HepG2 (cell line): ENCODE results near the gene CYP2C8. TPM values are rescaled to one million over a fixed set of nuclear protein-coding genes. Genes with fewer than 3 reads are reported as not detected.

Experiments used
- ATAC-seq: fragments of 200-7000 bp; cut with Tn5 transposase; 3 replicates; pipeline ENCODE4 v1.9.1; 2020; ENCODE audit warnings: mild to moderate bottlenecking, moderate library complexity
- BruUV-seq: library from RNA; stranded (reverse); fragments of 400-500 nt; replicated peaks from 2 replicates; lab custom pipeline; 2021; lab: Mats Ljungman, UMichigan
- CTCF ChIA-PET: fragments of 300-600 bp; formaldehyde crosslinking; extraction: SDS; loops from one replicate; lab custom pipeline; 2021; ENCODE audit warnings: low total read pairs, inconsistent platforms, low intra/inter-chr PET ratio; lab: Yijun Ruan, JAX
- POLR2A ChIA-PET: fragments of 350-600 bp; sonication (Branson Sonifier 250); formaldehyde crosslinking; loops from one replicate; lab custom pipeline; 2020; ENCODE audit warnings: antibody characterized with exemption, inconsistent platforms; lab: Yijun Ruan, JAX
- DNase-seq: peaks from one replicate; pipeline ENCODE4 v3.0.0-alpha.2; 2015; ENCODE audit warnings: low spot score
- FAIRE-seq: peaks from 3 replicates; lab custom pipeline; 2011; peaks lifted over from hg19 to GRCh38; lab: Jason Lieb, UNC
- H2AFZ ChIP-seq: one replicate; pipeline ENCODE4 v1.6.1; 2011; ENCODE audit warnings: low read length, inconsistent platforms
- H3K27ac ChIP-seq: fragments of 300-600 bp; 3 replicates; pipeline ENCODE4 v1.8.0; 2011; ENCODE audit warnings: mixed run types, mild to moderate bottlenecking, mixed read lengths, low read length, inconsistent platforms; ENCODE audit not compliant: insufficient read depth; ENCODE audit errors: extremely low read length
- H3K27me3 ChIP-seq, 2 experiments: fragments of 200-600 bp in 1 of 2; 2 replicates in 1 of 2; 3 replicates in 1 of 2; pipeline versions ENCODE4 v1.6.0 to v1.8.0; 2011; ENCODE audit warnings: low read length in 2 of 2, mild to moderate bottlenecking in 2 of 2, moderate library complexity in 2 of 2, inconsistent platforms in 1 of 2; ENCODE audit not compliant: insufficient read depth in 2 of 2, control insufficient read depth in 1 of 2
- H3K36me3 ChIP-seq, 2 experiments: fragments of 200-600 bp in 1 of 2; replicated peaks in 1 of 2; 2 replicates in 1 of 2; 3 replicates in 1 of 2; pipeline versions ENCODE4 v1.5.1 to v1.8.0; 2011; ENCODE audit warnings: low read length in 2 of 2, inconsistent platforms in 1 of 2; ENCODE audit not compliant: insufficient read depth in 2 of 2, control insufficient read depth in 1 of 2
- H3K4me1 ChIP-seq: 2 replicates; pipeline ENCODE4 v1.5.1; 2012; ENCODE audit warnings: low read length, inconsistent platforms; ENCODE audit not compliant: insufficient read depth
- H3K4me2 ChIP-seq: 2 replicates; pipeline ENCODE4 v1.6.0; 2011; ENCODE audit warnings: low read depth, low read length, inconsistent platforms
- H3K4me3 ChIP-seq, 3 experiments: fragments of 200-600 bp in 1 of 3; sonication (generic), shearing (Covaris generic) in 1 of 3; replicated peaks in 1 of 3; 2 replicates each; pipeline ENCODE4 v1.5.1; 2011 to 2016; ENCODE audit warnings: low read length in 3 of 3, inconsistent platforms in 2 of 3, low read depth in 2 of 3, mild to moderate bottlenecking in 2 of 3, control low read depth in 1 of 3, mixed read lengths in 1 of 3; ENCODE audit not compliant: insufficient read depth in 1 of 3
- H3K79me2 ChIP-seq: one replicate; pipeline ENCODE4 v1.6.1; 2011; ENCODE audit warnings: low read length, inconsistent platforms; ENCODE audit not compliant: insufficient read depth
- H3K9ac ChIP-seq: 2 replicates; pipeline ENCODE4 v1.6.0; 2011; ENCODE audit warnings: mild to moderate bottlenecking, low read depth, low read length, inconsistent platforms; ENCODE audit not compliant: insufficient read depth
- H3K9me3 ChIP-seq: 2 replicates; pipeline ENCODE4 v1.5.1; 2012; ENCODE audit warnings: mild to moderate bottlenecking, low read length
- H4K20me1 ChIP-seq: 2 replicates; pipeline ENCODE4 v1.6.0; 2011; ENCODE audit warnings: inconsistent platforms, mild to moderate bottlenecking, low read length, moderate library complexity; ENCODE audit not compliant: insufficient read depth
- ATF7 ChIP-seq, 2 experiments: fragments of 450-650 bp in 1 of 2; sonication (generic) in 1 of 2; formaldehyde crosslinking in 1 of 2; IDR thresholded peaks; 2 replicates each; pipeline versions ENCODE4 v1.4.0 to v1.6.1; 2016 to 2020; ENCODE audit warnings: antibody characterized with exemption in 1 of 2, mild to moderate bottlenecking in 1 of 2, missing genetic modification reagents in 1 of 2
- NCOA2 ChIP-seq: sonication (generic); formaldehyde crosslinking; IDR thresholded peaks from 2 replicates; pipeline ENCODE4 v1.8.0; 2022; ENCODE audit warnings: inconsistent platforms
- ZFP37 ChIP-seq: sonication (generic); formaldehyde crosslinking; IDR thresholded peaks from 2 replicates; pipeline ENCODE4 v1.4.0; 2020; ENCODE audit warnings: missing genetic modification reagents, borderline replicate concordance
- ZNF329 ChIP-seq: sonication (generic); formaldehyde crosslinking; IDR thresholded peaks from 2 replicates; pipeline ENCODE4 v1.9.0; 2021; ENCODE audit warnings: low read depth, mild to moderate bottlenecking, missing genetic modification reagents
- ZNF749 ChIP-seq: sonication (generic); formaldehyde crosslinking; IDR thresholded peaks from 2 replicates; pipeline ENCODE4 v1.8.0; 2022; ENCODE audit warnings: mild to moderate bottlenecking, missing genetic modification reagents, moderate library complexity, borderline replicate concordance
- WGBS: methylation state at CpG from one replicate; pipeline ENCODE4 v1.1.6; 2017; ENCODE audit warnings: low lambda C conversion rate; 5-methylcytosine and 5-hydroxymethylcytosine counted together
- in situ Hi-C: cut with HindIII; loops from 2 replicates; pipeline ENCODE4 v1.10.0; 2017; ENCODE audit warnings: low pct_unique_long_range_greater_than_20kb; ENCODE audit not compliant: extremely low pct_ligation_motif_present
- intact Hi-C: fragments of 100-400 bp; cut with micrococcal nuclease; formaldehyde crosslinking; loops from one replicate; pipeline ENCODE4 v1.10.0; 2022; ENCODE audit not compliant: unreplicated experiment
- polyA plus RNA-seq, 8 experiments: library from polyadenylated mRNA; depleted of rRNA in 3 of 8; stranded (reverse) in 7 of 8; unstranded in 1 of 8; fragments of >200 nt; fragmentation: Illumina TruSeq in 4 of 8; extraction: Trizol in 4 of 8; gene quantifications; 2 replicates each; pipeline versions ENCODE4 v1.2.1 to v1.2.3, GENCODE V29; 2011 to 2016; ENCODE audit warnings: low read depth in 4 of 8, missing spikeins in 1 of 8, mixed read lengths in 1 of 8; ENCODE audit not compliant: insufficient read depth in 1 of 8
- total RNA-seq, 5 experiments: library from RNA; depleted of rRNA; stranded (reverse); fragments of >200 nt; fragmentation: Illumina TruSeq; extraction: Trizol; gene quantifications; 2 replicates each; pipeline ENCODE4 v1.2.3, GENCODE V29; 2016; ENCODE audit warnings: low read depth in 1 of 5
- TF ChIP-seq, protein P1 (sequence below), 2 experiments: sonication (generic) in 1 of 2; formaldehyde crosslinking in 1 of 2; IDR thresholded peaks; 2 replicates each; pipeline versions ENCODE4 v1.5.1 to v1.6.1; 2011 to 2020; ENCODE audit warnings: borderline replicate concordance in 1 of 2, low read depth in 1 of 2, low read length in 1 of 2, mild to moderate bottlenecking in 1 of 2, missing genetic modification reagents in 1 of 2, moderate library complexity in 1 of 2
- TF ChIP-seq, protein P2 (sequence below): sonication (generic); formaldehyde crosslinking; IDR thresholded peaks from 2 replicates; pipeline ENCODE4 v1.4.0; 2020; ENCODE audit warnings: mild to moderate bottlenecking, low read depth, missing genetic modification reagents

The CYP2C8 gene
- total and polyA plus RNA-seq, 2 of the 13 experiments (the other 11 are each of a cell fraction or from before 2014, with no cell fraction given), result 0.09 to 0.15 TPM

DNA sequence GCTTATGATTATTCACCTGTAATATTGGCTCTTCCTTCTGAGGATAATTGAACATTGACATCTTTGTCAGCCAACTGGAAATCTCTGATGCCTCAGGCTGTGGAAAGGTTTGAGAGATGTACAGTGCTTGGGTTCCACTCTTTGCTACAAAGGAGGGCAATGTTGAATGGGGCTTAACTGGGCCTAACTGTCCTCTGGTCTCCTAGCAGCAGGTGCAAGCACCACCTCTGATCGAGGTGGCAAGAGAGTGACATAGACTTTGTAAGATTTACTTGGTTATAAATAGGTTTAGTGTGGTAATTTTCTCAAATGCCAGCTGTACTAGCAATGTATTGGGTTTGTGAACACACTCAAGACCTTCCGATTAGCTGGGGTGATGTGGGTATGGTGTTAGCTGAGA is 21.1 kb downstream of the CYP2C8 start:
- H4K20me1 ChIP-seq, result no peaks in the 10 kb centered on the region
- intact Hi-C loops, result no loop called here
- no peaks in the 10 kb centered on the region for H3K79me2 ChIP-seq
- no peak overlapping the region for H3K27ac ChIP-seq
- H3K36me3 ChIP-seq, result no peaks in the 10 kb centered on the region
- no TSS peak for BruUV-seq
- ChIA-PET POLR2A (no interaction called here), CTCF (no interaction called here)
- in situ Hi-C loops, result no loop called here
- H2AFZ ChIP-seq, result no peak overlapping the region
- DNase-seq (no peak), FAIRE-seq (no peak), ATAC-seq (no peak)
- H3K9ac ChIP-seq, result no peak overlapping the region
- no peaks in the 10 kb centered on the region for H3K4me1 ChIP-seq
- H3K4me2 ChIP-seq, result no peak overlapping the region
- H3K4me3 ChIP-seq, result no peak overlapping the region
- no peaks in the 10 kb centered on the region for H3K9me3 ChIP-seq
- WGBS, result 46% methylated on average over 2 of the region's 2 CpGs
- TF ChIP-seq, protein P1, sequence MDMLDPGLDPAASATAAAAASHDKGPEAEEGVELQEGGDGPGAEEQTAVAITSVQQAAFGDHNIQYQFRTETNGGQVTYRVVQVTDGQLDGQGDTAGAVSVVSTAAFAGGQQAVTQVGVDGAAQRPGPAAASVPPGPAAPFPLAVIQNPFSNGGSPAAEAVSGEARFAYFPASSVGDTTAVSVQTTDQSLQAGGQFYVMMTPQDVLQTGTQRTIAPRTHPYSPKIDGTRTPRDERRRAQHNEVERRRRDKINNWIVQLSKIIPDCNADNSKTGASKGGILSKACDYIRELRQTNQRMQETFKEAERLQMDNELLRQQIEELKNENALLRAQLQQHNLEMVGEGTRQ (IDR thresholded peaks at IDR 0.05; ENCODE audit: low read depth, low read length), result no peak
- TF ChIP-seq, protein P1 (CRISPR knock-in tag; IDR thresholded peaks at IDR 0.05; ENCODE audit: borderline replicate concordance), result no peak
- no peak for TF ChIP-seq NCOA2
- H3K27me3 ChIP-seq, result no peaks in the 10 kb centered on the region; a peak in 1 of 5 replicates

DNA sequence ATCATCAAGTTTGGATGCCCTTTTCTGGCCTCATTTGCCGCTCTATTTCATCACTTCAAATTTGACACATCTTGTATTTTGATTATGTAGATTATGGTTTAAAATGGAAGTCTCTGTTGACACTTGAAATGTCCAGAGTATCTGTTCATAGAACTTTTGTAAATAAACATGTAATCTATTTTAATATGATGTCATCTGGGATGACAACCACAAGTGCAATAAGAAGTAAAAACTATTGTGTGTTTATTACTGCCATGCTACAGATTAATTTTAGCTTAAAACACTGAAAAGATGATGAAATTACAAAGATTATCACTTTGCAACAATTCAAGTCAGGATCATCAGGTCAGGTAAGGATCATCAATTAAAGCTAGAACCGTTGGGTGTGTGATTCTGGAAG is 30.0 kb downstream of the CYP2C8 start:
- Histone ChIP-seq H2AFZ (no peak overlapping the region), H3K9ac (no peak overlapping the region), H3K4me3 (no peak overlapping the region), H3K79me2 (no peaks in the 10 kb centered on the region), H3K4me1 (no peaks in the 10 kb centered on the region), H3K27me3 (no peaks in the 10 kb centered on the region), H3K4me2 (no peak overlapping the region), H3K36me3 (no peaks in the 10 kb centered on the region), H3K9me3 (no peaks in the 10 kb centered on the region), H4K20me1 (no peaks in the 10 kb centered on the region), H3K27ac (no peak overlapping the region)
- in situ Hi-C loops (no loop called here), intact Hi-C loops (no loop called here)
- ATAC-seq (no peak), DNase-seq (no peak), FAIRE-seq (no peak)
- TF ChIP-seq ATF7 (IDR thresholded peaks at IDR 0.05) (peak; percentile 75), ATF7 (CRISPR knock-in tag; IDR thresholded peaks at IDR 0.05) (no peak), ZNF749 (CRISPR knock-in tag) (no peak), ZFP37 (CRISPR knock-in tag) (no peak), ZNF329 (CRISPR knock-in tag) (no peak)
- TF ChIP-seq, protein P2, sequence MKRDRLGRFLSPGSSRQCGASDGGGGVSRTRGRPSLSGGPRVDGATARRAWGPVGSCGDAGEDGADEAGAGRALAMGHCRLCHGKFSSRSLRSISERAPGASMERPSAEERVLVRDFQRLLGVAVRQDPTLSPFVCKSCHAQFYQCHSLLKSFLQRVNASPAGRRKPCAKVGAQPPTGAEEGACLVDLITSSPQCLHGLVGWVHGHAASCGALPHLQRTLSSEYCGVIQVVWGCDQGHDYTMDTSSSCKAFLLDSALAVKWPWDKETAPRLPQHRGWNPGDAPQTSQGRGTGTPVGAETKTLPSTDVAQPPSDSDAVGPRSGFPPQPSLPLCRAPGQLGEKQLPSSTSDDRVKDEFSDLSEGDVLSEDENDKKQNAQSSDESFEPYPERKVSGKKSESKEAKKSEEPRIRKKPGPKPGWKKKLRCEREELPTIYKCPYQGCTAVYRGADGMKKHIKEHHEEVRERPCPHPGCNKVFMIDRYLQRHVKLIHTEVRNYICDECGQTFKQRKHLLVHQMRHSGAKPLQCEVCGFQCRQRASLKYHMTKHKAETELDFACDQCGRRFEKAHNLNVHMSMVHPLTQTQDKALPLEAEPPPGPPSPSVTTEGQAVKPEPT (CRISPR knock-in tag), result no peak
- ChIA-PET CTCF (no interaction called here), POLR2A (no interaction called here)
- BruUV-seq, result no TSS peak
- 20% methylated on average over 2 of the region's 2 CpGs for WGBS
